Measurements from ENCODE around the gene SPATA20.

DNA sequence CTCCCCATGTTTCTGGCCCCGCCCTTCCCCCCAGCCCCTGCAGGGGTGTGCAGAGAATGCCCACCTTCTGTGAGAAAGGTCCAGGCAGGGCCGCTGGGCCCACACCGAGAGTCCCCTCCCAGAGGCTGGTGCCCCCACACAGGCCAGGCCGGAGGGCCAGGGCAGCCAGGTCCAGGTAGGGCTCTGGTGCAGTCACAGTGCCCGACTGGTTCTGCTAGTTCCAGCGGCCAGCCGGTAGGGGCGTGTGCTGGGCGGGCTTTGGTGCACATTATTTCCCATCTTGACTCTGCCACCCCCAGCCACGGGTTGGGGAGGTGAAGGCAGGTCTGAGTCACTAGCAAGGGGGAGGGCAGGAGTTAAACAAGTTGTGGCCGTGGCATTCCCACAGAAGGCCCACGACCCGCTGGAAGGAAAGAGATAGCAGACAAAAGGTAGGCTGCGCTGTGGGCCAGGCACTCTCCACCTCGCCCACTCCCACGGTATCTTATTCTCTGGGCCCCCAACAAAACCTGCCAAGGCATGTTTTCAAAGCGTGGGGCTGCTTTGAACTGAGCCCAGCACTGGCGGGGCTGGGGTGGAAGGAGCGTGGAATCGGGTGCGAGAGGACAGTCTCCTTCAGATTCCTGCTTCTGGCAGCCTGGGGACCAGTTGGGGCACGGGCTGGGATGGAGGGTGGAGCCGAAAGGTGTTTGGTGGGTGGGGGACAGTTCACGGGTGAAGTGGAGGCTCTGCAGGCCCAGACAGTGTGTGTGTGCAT is 12.6 kb upstream of the SPATA20 start:
- TF ChIP-seq, protein P1, sequence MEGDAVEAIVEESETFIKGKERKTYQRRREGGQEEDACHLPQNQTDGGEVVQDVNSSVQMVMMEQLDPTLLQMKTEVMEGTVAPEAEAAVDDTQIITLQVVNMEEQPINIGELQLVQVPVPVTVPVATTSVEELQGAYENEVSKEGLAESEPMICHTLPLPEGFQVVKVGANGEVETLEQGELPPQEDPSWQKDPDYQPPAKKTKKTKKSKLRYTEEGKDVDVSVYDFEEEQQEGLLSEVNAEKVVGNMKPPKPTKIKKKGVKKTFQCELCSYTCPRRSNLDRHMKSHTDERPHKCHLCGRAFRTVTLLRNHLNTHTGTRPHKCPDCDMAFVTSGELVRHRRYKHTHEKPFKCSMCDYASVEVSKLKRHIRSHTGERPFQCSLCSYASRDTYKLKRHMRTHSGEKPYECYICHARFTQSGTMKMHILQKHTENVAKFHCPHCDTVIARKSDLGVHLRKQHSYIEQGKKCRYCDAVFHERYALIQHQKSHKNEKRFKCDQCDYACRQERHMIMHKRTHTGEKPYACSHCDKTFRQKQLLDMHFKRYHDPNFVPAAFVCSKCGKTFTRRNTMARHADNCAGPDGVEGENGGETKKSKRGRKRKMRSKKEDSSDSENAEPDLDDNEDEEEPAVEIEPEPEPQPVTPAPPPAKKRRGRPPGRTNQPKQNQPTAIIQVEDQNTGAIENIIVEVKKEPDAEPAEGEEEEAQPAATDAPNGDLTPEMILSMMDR (tag by site-specific recombination; IDR thresholded peaks at IDR 0.05) = no peak; the same call in 1 of the 2 replicates
- TF ChIP-seq ZNF792 (tag by site-specific recombination; IDR thresholded peaks at IDR 0.05) (no peak), ZNF626 (tag by site-specific recombination; IDR thresholded peaks at IDR 0.05) (no peak), ZNF777 (tag by site-specific recombination; IDR thresholded peaks at IDR 0.05; ENCODE audit: borderline replicate concordance) (no peak), ZNF530 (tag by site-specific recombination; IDR thresholded peaks at IDR 0.05; ENCODE audit: low read depth) (no peak), PRDM1 (tag by site-specific recombination; IDR thresholded peaks at IDR 0.05) (no peak), SP7 (tag by site-specific recombination; IDR thresholded peaks at IDR 0.05) (no peak), KLF9 (tag by site-specific recombination; IDR thresholded peaks at IDR 0.05; ENCODE audit: low read depth) (no peak), ZNF362 (tag by site-specific recombination; IDR thresholded peaks at IDR 0.05) (no peak), ZBTB20 (tag by site-specific recombination; IDR thresholded peaks at IDR 0.05) (no peak), ZNF239 (tag by site-specific recombination; IDR thresholded peaks at IDR 0.05) (no peak), TCF7L2 (IDR thresholded peaks at IDR 0.05; ENCODE audit: borderline replicate concordance, low read depth, low read length) (no peak)
- TF ChIP-seq, protein P2, sequence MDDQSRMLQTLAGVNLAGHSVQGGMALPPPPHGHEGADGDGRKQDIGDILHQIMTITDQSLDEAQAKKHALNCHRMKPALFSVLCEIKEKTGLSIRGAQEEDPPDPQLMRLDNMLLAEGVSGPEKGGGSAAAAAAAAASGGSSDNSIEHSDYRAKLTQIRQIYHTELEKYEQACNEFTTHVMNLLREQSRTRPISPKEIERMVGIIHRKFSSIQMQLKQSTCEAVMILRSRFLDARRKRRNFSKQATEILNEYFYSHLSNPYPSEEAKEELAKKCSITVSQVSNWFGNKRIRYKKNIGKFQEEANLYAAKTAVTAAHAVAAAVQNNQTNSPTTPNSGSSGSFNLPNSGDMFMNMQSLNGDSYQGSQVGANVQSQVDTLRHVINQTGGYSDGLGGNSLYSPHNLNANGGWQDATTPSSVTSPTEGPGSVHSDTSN (CRISPR knock-in tag; IDR thresholded peaks at IDR 0.05) = no peak

Measured in HEK293 (cell line).